SK-N-DZ (cell line): ENCODE results near the gene FAM234A.

Source experiments
- DNase-seq: peaks from one replicate; pipeline ENCODE4 v3.0.0-alpha.2; 2015; ENCODE audit warnings: low spot score

The FAM234A gene

GRCh38 chr16:301235-301634, 66.6 kb downstream of the FAM234A start:
- DNase-seq = no peak

GRCh38 chr16:301950-302349, 67.3 kb downstream of the FAM234A start:
- DNase-seq = no peak

GRCh38 chr16:303760-304505, 69.3 kb downstream of the FAM234A start:
- DNase-seq = no peak

DNA sequence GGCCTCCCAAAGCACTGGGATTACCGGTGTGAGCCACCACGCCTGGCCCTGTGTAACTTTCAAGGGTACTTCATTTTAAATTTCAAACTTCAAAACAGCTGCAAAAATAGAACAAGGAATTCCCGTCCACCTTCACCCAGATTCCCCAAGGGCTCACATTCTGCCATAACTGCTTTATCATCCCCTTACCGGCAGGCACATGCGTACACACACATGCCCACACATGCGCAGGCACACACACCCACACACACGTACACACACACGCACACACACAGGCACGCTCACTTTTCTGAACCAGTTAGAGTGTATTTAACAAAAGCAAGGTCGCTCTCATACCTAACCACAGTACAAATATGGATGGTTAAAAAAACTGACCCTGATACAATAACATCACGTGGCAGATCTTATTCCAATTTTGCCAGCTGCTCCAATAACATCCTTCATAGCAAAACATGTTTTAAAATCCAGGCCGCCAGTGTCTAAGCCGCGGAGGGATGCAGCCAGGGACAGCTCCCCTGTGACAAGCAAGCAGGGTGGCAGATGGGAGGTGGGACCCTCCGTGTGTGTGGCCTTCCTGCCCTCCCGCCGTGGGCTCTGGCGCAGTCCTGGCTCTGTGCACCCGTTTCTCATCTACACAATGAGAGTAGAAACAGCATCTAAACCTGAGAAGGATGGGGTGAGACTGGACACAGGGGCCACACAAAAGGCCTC, 71.5 kb downstream of the FAM234A start:
- DNase-seq = no peak

DNA sequence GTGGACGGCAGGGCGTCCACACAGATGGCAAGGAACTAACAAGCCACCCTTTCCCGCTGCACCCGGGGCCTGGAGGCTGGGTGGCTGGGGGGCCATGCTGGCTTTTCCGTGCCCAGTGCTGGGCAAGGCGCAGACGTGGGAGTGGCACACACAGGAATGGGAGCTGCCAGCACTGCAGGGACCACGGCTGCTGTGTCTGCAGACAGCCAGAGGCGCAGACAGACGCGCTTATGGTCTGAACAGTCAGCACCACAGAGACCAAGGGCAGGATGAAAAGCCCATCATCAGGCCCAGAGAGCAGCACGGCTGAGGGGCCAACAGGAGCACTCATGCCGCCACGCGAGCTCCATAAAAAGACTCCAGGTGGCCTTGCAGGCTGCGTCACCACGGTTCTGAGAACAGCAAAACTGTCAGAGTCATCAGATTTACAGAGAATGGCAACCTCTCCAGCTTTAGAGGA, 72.3 kb downstream of the FAM234A start:
- DNase-seq = no peak

- no peak for DNase-seq
Measured at GRCh38 chr16:307691-308312, 73.2 kb downstream of the FAM234A start.

DNA sequence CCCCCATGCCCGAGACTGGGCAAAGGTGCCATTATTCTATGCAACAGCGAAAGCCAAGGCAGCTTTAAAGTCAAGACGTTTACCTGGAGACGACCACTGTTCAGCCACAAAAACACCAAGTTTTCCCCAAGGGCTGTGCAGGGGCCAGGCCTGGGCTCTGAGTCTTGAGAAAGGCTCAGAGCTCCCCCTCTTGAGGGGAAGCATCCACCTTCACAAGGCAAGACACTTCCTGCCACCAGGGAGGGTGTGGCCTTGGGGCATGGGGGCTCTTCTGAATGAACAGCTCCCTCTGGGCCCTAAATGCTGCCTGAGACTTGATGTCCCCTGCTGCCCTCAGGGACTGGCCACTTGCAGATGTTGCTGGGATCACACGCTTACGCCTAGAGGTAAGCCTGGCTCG, 74.9 kb downstream of the FAM234A start:
- DNase-seq = no peak

DNA sequence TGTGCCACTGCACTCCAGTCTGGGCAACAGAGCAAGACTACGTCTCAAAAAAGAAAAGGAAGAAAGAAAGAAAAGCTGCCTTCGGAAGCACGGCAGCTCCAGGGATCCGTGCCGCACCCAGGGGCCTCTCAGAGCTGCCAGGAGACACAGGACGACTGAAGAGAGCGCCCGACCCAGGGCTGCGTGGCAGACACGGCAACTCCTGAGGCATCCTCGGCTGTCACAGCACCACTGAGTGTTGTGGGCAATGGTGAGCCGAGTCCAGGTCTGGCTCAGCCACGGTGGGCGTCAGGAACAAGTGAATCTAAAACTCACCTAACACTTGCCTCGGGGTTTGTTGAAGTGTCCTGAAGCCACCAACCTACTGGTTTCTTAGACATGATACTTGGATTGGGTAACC, 77.1 kb downstream of the FAM234A start:
- no peak for DNase-seq

DNA sequence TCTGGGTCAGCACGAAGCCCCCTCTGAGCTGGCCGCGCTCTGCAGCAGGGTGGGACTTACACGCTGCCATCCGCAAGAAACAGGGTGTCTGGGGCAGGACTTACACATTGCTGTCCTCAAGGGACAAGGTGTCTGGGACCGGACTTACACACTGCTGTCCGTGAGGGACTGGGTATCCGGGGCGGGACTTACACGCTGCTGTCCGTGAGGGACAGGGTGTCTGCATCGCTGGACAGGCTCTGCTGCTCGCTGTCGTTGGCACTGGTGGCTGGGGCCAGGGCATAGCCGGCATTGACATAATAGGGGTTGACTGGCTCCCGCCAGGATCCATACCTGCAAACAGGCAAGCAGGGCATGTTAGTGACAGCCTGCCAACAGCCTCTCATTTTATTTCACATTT, 79.7 kb downstream of the FAM234A start:
- no peak for DNase-seq

DNA sequence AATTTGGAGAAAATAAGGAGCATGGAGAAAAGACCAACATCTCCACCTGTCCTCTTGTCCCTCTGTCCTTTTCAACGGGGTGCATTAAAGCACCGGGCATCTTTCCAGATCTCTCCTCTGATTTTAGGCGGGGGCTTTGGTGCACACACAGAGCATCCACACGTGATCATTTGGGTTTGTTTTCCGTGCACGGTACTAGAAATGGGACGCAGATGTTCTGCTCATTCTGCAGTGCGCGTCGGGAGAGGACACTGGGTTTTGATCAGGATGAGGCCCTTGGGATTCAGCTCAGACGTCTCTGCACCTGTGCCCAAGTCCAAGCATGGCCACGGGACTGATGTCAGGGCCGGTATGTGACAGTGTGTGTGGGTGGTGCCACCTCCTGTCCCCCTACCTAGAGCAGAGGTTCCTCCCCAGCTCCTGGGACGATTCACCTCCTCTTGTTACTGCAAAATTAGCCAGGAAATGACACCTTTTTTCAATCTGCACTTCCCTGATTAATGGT, 80.2 kb downstream of the FAM234A start:
- DNase-seq = no peak
